Ascending aorta (tissue), 2 donors: ENCODE data around the gene COA3. TPM values are rescaled to one million over a fixed set of nuclear protein-coding genes. Genes with fewer than 3 reads are reported as not detected.
A peak's percentile ranks its signal among the peaks of the same experiment; 100 is the strongest.

Experiments
- DNase-seq, 2 donors: peaks; one replicate each; pipeline ENCODE4 v3.0.0-alpha.2; 2019; ENCODE audit warnings: low spot score in 2 of 2
- H3K27ac ChIP-seq, 2 donors: fragments of 200-600 bp; sonication (generic); one replicate each; pipeline ENCODE4 v1.5.1; 2016 to 2017; ENCODE audit warnings: mild to moderate bottlenecking in 1 of 2
- H3K27me3 ChIP-seq: fragments of 200-600 bp; sonication (generic); one replicate; pipeline ENCODE4 v1.5.1; 2017
- H3K36me3 ChIP-seq, 2 donors: fragments of 200-600 bp; sonication (generic); one replicate each; pipeline ENCODE4 v1.5.1; 2016
- H3K4me1 ChIP-seq, 2 donors: fragments of 200-600 bp; sonication (generic); one replicate each; pipeline ENCODE4 v1.5.1; 2016 to 2017; ENCODE audit warnings: mild to moderate bottlenecking in 1 of 2
- H3K4me3 ChIP-seq, 2 donors: fragments of 200-600 bp; sonication (generic); one replicate each; pipeline ENCODE4 v1.5.1; 2016 to 2017; ENCODE audit warnings: mild to moderate bottlenecking in 1 of 2
- H3K9me3 ChIP-seq, 2 donors: fragments of 200-600 bp; sonication (generic); one replicate each; pipeline ENCODE4 v1.5.1; 2016
- intact Hi-C: fragments of 100-400 bp; cut with DNase I; formaldehyde crosslinking; loops from one replicate; pipeline ENCODE4 v1.15.1; 2023
- total RNA-seq: library from RNA; depleted of rRNA; stranded (reverse); fragments of >200 nt; gene quantifications from one replicate; pipeline ENCODE4 v1.1.0, GENCODE V29; 2016
- TF ChIP-seq, protein P1 (sequence below), 3 experiments: fragments of 200-600 bp in 2 of 3; fragments of 450-650 bp in 1 of 3; sonication (generic) in 2 of 3; IDR thresholded peaks; one replicate each; pipeline ENCODE4 v1.5.1; 2016 to 2019; ENCODE audit warnings: antibody characterized with exemption in 3 of 3, mild to moderate bottlenecking in 1 of 3, moderate library complexity in 1 of 3

COA3 gene
- total RNA-seq, 1 donor from 2014 or later, result 9.8 TPM

DNA sequence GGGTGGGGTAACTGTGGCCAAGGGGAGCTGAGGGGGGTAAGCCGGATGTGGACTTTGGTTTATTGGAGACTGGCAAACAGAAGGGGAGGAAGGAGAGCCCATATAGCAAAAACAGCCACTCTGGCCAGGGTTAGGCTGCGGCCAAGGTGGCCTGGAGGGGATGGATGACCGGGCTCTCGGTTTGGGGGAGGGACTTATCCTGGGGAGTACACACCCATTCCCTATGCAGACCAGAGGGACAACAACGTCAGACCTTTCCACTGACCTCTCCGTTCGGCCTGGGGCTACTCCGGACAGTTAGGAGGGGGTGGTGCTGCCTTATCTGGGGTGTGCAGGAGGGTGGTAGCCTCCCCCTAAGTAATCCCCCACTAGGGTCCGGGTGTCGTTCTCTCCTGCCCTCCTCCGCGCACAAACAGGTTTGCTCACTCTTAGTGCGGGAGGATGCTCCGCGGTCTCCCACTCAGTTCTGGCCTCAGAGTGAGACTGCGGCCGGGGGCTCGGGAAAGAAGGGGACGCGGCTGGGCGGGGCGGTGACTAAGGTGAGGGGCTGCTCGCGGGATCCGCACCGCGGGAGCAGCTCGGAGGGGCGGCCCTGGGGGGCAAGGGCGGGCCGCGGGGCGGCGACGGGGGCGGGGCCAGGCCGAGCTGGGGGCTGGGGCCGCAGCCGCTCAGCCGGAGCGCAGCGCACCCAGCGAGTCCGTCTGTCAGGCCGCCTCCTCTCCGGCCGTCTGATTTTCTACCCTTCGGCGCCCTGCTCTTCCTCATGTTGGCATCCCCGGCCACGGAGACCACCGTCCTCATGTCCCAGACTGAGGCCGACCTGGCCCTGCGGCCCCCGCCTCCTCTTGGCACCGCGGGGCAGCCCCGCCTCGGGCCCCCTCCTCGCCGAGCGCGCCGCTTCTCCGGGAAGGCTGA, 18.3 kb downstream of the COA3 start, which contains the start of gene WNK4:
Gene WNK4 (plus strand): TSS at position 675 of the 915 bp plus-strand sequence. CDS start 89 bp downstream, at position 764.
- no peak for DNase-seq
- H3K4me1 ChIP-seq, result peaks cover 6% of the 10 kb centered on the region in 2 donors
- no peaks in the 10 kb centered on the region for H3K9me3 ChIP-seq
- no peak within 1 kb of the TSS for H3K27ac ChIP-seq
- H3K36me3 ChIP-seq, result peaks cover 26 to 42% of the 10 kb centered on the region in 2 donors
- TF ChIP-seq, protein P1, sequence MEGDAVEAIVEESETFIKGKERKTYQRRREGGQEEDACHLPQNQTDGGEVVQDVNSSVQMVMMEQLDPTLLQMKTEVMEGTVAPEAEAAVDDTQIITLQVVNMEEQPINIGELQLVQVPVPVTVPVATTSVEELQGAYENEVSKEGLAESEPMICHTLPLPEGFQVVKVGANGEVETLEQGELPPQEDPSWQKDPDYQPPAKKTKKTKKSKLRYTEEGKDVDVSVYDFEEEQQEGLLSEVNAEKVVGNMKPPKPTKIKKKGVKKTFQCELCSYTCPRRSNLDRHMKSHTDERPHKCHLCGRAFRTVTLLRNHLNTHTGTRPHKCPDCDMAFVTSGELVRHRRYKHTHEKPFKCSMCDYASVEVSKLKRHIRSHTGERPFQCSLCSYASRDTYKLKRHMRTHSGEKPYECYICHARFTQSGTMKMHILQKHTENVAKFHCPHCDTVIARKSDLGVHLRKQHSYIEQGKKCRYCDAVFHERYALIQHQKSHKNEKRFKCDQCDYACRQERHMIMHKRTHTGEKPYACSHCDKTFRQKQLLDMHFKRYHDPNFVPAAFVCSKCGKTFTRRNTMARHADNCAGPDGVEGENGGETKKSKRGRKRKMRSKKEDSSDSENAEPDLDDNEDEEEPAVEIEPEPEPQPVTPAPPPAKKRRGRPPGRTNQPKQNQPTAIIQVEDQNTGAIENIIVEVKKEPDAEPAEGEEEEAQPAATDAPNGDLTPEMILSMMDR (IDR thresholded peaks at IDR 0.05), result no peak
- H3K27me3 ChIP-seq, result peaks cover 12% of the 10 kb centered on the region
- H3K4me3 ChIP-seq, result peak within 1 kb of the TSS; percentile 45 to 47
- intact Hi-C loops, result no loop called here

DNA sequence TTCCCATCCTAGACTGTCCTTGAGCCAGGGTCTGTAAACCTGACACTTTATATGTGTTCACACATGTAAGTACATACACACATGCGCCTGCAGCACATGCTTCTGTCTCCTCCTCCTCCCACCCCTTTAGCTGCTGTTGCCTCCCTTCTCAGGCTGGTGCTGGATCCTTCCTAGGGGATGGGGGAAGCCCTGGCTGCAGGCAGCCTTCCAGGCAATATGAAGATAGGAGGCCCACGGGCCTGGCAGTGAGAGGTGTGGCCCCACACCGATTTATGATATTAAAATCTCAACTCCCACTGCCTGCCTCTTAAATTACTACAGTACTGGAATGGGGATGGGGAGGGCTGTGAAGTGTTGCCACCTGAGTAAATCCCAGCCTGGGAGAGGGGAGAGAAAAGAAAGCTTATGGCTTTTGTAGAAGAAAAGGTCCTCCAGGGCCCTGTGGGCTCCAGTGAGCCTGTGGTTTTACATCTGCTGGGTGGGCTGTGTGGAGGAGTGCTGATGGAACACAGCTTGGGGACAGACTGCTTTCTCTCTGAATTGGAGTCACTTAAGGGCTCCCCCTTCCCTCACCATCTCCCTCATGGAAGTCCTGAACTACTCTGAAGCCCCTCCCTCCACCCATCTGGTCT, 19.1 kb downstream of the COA3 start:
- no peak for DNase-seq
- intact Hi-C loops, result no loop called here
- H3K36me3 ChIP-seq, result peaks cover 27 to 45% of the 10 kb centered on the region in 2 donors
- H3K27ac ChIP-seq, result no peak overlapping the region
- peaks cover 12% of the 10 kb centered on the region for H3K27me3 ChIP-seq
- H3K4me1 ChIP-seq, result peaks cover 6 to 7% of the 10 kb centered on the region in 2 donors
- TF ChIP-seq, protein P1 (IDR thresholded peaks at IDR 0.05), result no peak
- H3K4me3 ChIP-seq, result no peak overlapping the region
- no peaks in the 10 kb centered on the region for H3K9me3 ChIP-seq

DNA sequence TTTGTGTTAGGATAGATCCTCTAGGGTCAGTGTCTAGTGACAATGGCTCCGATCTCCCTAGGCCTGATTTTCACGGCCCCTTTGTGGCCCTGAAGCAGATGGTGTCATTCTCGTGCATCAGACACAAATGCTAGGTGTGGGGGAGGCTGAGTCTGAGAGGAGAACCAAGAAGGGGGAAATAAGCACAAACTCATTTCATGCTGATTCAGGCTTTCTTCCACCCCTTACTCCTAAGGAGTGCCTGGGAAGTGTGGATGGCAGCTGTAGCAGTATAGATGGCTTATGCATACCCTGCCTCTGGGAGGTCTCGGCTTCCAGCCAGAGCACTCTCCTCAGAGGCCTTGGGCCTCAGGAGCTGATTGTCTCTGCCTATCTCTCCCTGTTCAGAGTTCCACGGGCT, 19.9 kb downstream of the COA3 start:
- Histone ChIP-seq H3K4me1 (peaks cover 10% of the 10 kb centered on the region in 2 donors), H3K27ac (no peak overlapping the region), H3K4me3 (no peak overlapping the region), H3K36me3 (peaks cover 27 to 45% of the 10 kb centered on the region in 2 donors), H3K9me3 (no peaks in the 10 kb centered on the region), H3K27me3 (peaks cover 5% of the 10 kb centered on the region)
- DNase-seq, result no peak
- intact Hi-C loops, result no loop called here
- TF ChIP-seq, protein P1 (IDR thresholded peaks at IDR 0.05), result no peak

DNA sequence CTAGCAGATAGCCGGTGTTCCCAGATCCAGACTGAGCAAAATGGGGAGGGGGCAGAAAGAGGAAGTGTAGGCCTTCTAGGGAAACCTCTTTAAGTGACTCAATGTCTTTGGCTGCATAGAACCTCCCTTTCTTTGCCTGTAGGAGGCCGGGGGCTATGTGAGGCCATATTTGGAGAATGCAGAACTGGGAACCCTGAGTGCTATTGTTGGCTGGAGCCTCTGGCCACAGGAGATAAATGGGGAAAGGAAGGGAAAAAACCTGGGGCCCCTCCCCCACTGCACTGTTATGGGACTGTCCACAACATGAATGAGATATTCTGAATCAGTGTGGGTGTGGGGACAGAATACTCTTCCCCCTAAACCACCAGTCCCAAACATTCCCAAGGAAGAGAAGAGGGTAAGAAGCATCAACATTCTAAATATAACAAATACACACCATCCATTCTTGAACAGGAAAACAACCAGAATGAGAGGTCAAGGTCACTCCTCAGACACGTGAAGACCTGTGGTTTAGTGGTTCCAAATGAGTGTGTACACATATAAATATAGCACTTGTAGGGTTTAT, 22.9 kb downstream of the COA3 start:
- Histone ChIP-seq H3K4me3 (no peak overlapping the region), H3K4me1 (peaks cover 6% of the 10 kb centered on the region in 2 donors), H3K27me3 (no peaks in the 10 kb centered on the region), H3K27ac (no peak overlapping the region), H3K36me3 (peaks cover 27 to 45% of the 10 kb centered on the region in 2 donors), H3K9me3 (no peaks in the 10 kb centered on the region)
- TF ChIP-seq, protein P1 (IDR thresholded peaks at IDR 0.05), result no peak
- no peak for DNase-seq
- intact Hi-C loops, result no loop called here

DNA sequence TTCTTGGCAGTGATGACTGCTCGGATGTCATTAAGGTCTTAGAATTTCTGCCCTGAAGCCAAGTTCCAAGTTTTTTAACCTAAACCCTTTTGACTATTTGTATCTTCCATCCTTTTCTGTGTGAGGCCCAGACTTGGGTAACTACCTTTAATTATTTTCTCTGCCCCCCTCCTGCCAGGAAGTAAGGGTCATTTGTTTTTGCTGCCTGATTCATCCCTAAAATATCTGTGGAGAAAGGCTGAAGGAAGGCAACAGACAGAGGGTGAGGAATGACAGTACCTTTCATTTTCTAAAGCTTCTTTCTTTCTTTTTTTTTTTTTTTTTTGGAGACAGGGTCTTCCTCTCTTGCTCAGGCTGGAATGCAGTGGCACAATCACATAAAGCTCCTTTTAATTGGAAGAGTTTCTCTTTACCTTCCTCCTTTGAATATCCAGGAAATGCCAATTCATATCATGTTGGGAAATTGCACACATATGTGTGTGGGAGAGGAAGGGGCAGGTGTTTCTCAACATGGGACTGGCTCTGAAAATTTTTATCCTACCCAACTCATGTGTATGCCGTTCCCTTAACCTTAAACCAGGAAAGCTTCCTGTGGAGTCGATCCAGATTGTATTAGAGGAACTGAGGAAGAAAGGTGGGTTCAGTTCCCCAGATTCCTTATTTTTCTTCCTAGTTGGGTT, 24.3 kb downstream of the COA3 start:
- H3K4me1 ChIP-seq, result peaks cover 4 to 5% of the 10 kb centered on the region in 2 donors
- TF ChIP-seq, protein P1 (IDR thresholded peaks at IDR 0.05), result no peak
- no peaks in the 10 kb centered on the region for H3K27me3 ChIP-seq
- intact Hi-C loops, result loop anchor here (5.0 kb wide), 1 partner anchor 48 kb away; the partner anchor contains the start of gene BECN1
- no peaks in the 10 kb centered on the region for H3K9me3 ChIP-seq
- peak overlapping the region; percentile 79 to 81 for H3K4me3 ChIP-seq
- H3K36me3 ChIP-seq, result peaks cover 26 to 40% of the 10 kb centered on the region in 2 donors
- DNase-seq, result no peak
- H3K27ac ChIP-seq, result peak overlapping the region in 1 of 2 donors; percentile 68
